ENCODE data around the gene CARMIL1.

Gene CARMIL1

DNA sequence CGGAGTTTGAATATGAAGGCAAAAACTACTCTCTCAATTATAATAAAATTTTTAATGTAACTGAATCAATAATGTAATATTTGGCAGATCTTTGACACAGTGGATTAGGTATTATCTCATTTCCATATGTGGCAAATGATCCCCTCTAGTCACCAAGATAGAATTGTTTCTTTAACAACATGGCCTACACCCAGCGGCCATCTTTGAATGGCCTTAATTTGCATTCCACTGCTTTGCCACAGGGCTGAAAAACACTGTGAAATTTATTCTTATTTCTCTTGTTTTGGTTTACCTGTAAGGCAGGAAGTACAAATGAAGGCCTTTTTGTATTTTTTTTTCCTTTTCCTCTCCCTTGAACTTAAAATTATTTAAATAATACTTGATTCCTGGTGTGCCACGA is 210.2 kb downstream of the CARMIL1 start:
- DNase-seq (ENCODE audit: low read depth): no peak
- TF ChIP-seq CTCF (IDR thresholded peaks at IDR 0.05; ENCODE audit: control insufficient read depth, extremely low read depth, insufficient read depth): no peak
- no peak overlapping the region for H3K4me3 ChIP-seq (ENCODE audit: low read depth, low read length)

DNA sequence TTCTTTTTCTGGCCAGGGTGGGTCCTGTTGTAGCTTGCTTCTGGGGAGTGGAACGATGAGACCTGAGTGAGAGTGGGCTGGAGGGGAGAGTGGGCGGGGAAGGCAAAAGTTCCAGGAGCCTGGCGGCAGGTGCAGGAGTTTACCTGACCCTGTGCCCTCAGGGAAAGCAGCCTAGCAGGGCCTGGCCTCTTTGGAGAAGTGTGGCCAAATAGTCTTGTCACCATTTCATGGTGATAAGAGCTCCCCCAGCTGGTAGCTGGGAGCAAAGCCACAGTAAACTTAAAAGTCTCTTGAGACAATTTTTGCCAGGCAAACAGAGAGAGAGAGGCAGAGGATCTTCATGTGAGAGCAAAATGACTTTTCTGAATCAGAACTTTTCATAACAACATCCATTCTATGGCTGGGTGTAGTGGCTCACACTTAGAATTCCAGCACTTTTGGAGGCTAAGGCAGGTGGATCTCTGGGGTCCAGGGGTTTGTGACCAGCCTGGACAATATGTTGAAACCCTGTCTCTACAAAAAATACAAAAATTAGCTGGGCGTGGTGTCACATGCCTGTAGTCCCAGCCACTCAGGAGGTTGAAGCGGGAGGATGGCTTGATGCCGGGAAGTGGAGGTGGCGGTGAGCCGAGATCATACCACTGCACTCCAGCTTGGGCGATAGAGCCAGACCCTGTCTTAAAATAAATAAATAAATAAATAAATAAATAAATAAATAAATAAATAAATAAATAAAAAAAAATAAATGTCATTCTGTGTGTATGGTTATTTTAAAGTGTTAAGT is 211.0 kb downstream of the CARMIL1 start:
- DNase-seq (ENCODE audit: low read depth): peak; percentile 86
- TF ChIP-seq CTCF (IDR thresholded peaks at IDR 0.05; ENCODE audit: control insufficient read depth, extremely low read depth, insufficient read depth): peak; percentile 81
- H3K4me3 ChIP-seq (ENCODE audit: low read depth, low read length): no peak overlapping the region

DNA sequence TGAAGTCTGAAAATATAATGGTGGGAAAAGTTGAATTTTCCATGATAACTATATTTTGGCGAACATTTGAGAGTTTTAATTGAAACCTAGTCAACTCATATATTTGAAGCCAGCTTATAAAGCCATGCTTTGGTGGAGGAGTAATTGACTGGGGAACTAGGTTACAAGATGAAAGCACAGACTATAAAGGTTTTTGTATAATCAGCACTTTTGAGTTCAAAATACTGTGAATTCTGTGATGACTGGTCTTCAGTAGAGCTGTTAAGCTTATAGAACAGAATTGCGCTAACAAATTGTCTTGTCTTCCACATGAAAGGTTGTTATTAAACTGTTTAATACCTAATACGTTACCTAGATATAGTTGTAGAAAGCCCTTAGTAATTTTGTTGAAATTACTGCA is 213.8 kb downstream of the CARMIL1 start:
- DNase-seq (ENCODE audit: low read depth): no peak
- TF ChIP-seq CTCF (IDR thresholded peaks at IDR 0.05; ENCODE audit: control insufficient read depth, extremely low read depth, insufficient read depth): no peak
- no peak overlapping the region for H3K4me3 ChIP-seq (ENCODE audit: low read depth, low read length)

DNA sequence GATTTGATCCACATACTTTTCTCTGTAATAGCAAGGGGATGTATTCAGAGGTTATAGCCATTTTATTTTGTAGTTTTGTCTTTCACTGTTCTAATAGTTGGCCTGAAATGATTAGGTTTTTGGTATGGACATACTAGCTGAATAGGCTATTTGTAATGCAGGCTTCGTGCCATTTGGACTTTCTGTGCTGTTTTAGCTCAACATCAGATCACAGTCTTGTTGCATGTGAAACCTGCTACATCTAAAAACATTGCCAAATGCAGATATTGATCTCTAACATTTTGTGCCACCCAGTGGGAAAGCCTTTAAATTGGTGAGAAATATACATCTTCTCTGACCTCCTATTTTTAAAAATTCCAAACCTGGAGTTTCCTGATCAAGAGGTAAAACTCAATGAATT is 215.3 kb downstream of the CARMIL1 start:
- no peak for TF ChIP-seq CTCF (IDR thresholded peaks at IDR 0.05; ENCODE audit: control insufficient read depth, extremely low read depth, insufficient read depth)
- no peak overlapping the region for H3K4me3 ChIP-seq (ENCODE audit: low read depth, low read length)
- no peak for DNase-seq (ENCODE audit: low read depth)

- TF ChIP-seq CTCF (IDR thresholded peaks at IDR 0.05; ENCODE audit: control insufficient read depth, extremely low read depth, insufficient read depth): no peak
- DNase-seq (ENCODE audit: low read depth): no peak
- no peak overlapping the region for H3K4me3 ChIP-seq (ENCODE audit: low read depth, low read length)
Observed at GRCh38 chr6:25497383-25498040, 218.3 kb downstream of the CARMIL1 start.

DNA sequence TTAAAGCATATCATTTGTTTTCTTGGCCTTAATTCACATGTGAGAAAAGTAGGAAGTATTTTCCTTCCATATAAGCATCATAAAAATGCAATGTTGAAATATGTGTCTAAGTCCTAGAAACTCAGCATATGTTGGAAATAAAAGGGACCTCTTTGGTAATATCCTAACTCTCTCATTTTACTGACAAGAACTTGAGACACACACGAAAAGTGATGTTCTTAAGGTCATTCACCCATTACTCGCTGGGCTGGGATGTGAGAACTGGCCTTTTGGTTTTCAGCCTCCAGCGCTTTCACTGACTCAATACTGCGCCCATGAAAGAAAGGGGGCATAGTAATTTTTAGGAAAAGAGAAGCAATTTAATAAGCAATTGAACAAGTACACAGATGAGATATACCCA is 219.3 kb downstream of the CARMIL1 start:
- H3K4me3 ChIP-seq (ENCODE audit: low read depth, low read length): no peak overlapping the region
- no peak for DNase-seq (ENCODE audit: low read depth)
- TF ChIP-seq CTCF (IDR thresholded peaks at IDR 0.05; ENCODE audit: control insufficient read depth, extremely low read depth, insufficient read depth): no peak

All from LNCaP clone FGC (cell line).